Left forelimb (tissue), 1 donor: ENCODE results near the gene GAS2L2.
A peak's percentile ranks its signal among the peaks of the same experiment; 100 is the strongest.

Experiments used
- DNase-seq: peaks from one replicate; pipeline ENCODE4 v3.0.0-alpha.2; 2018; ENCODE audit warnings: low spot score

The GAS2L2 gene

DNA sequence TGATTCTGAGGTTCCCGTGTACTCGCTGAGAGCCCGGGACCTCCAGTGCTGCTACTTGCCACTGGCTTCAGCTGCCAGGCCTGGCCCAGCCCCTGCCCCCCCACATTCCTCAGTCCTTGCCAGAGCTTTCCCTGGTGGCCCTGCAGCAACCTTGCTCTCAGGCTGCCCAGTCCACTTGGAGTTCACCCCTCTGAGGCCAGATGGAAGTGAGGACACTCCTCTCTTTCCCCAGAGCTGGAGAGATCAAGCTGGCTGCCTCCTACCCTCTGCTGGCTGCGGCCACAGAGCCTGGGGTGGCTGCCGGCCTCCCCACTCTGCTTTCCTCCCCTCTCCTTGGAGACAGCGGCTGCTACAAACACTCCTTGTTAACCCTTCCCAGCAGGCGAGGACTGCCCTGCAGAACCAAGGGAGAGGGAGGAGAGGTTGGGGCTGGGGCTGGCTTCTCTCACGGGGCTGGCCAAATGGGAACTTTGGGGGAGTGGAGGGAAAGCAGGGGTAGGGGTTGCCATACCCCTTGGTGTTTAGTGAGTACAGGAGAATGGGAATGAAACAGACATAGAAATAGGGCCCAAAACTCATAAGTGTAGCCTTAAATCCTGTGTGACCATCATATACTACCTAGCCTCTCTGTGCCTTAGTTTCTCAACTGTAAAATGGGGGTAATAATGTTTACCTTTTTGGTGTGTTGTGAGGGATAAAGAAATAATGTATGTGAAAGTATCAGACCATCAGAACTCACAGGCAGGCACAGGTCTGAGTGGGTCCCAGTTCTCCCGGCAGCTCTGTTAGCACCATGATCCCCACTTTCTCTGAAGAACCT lies at the start of gene GAS2L2:
GAS2L2 (minus strand) TSS at position 295 of the 820 bp plus-strand sequence. CDS start 389 bp downstream, outside the sequence.
- no peak for DNase-seq

DNA sequence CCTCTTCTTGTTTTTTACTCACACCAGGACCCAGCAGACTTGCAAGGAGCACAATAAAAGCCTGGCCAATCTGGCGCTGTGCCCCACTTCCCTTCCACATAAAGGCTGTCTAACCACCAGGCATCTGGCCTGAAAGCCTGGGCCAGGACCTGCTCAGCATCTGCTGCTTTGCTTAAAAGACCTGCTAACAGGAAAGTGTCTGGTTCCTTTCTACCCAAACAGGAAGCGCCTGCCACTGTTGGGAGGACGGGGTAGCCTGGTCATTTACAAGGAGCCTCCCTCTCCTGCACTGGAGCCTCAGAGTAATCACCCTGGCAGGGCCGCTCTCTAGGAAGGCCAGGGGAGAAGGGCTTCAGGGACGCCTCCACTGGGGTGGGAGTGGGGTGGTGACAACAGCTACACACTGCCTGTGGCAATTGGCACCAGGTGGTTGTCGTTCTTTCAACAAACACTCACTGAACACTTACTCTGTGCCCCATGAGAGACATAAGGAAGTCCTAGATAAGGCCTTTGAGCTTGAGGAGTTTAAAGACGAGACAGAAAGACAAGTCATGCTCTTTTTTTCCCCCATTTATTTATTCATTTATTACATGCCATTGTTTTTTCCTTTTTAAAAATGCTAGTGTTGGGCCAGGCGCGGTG lies 48.7 kb upstream of the GAS2L2 start:
- no peak for DNase-seq

DNA sequence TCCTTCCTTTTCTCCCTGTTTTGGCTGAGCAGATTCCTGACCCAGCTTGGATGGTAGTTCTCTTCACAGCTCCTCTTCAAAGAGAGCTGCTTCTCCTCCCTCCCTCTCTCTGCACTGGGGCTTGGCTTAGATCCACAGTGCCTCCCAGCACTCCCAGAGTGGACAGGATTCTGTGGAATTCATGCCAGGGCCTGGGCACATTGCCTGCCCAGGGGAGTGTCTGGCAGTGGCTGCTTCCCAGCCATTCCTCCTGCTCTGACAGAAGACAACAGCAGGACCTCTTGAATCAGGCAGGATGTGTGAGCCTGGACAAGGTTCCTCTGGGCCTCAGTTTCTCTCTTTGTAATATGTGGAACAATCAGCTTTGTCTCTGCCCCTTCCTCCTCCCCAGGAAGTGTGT lies 46.9 kb upstream of the GAS2L2 start:
- peak; percentile 81 for DNase-seq

DNA sequence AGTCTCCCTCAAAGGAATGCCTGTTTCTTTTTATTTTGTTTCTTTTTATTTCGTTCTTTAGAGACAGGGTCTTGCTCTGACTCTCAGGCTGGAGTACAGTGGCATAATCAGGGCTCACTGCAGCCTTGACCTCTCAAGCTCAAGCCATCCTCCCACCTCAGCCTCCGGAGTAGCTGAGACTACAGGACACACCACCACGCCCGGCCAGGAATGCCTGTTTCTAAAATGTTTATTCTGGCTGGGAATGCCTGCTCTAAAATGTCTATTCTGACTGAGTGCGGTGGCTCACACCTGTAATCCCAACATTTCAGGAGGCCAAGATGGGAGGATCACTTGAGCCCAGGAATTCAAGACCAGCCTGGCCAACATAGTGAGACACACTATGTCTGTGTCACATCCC lies 44.9 kb upstream of the GAS2L2 start:
- no peak for DNase-seq

DNA sequence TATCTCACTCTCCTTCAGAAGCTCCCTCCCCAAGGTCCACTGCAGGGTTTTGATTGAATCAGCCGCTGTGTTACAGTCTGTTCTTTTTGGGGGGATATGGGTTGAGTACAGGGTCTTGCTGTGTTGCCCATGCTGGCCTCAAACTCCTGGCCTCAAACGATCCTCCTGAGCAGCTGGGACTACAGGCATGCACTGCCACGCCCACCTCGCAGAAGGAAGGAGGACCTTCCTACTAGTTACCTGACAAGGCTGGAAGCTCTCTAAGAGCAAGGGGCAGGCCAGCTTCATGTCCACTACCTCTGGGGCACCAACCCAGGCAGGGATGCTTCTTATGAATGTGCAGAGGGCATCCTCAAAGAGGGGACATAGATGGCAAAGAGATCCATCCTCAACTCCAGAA lies 44.3 kb upstream of the GAS2L2 start:
- DNase-seq: no peak

DNA sequence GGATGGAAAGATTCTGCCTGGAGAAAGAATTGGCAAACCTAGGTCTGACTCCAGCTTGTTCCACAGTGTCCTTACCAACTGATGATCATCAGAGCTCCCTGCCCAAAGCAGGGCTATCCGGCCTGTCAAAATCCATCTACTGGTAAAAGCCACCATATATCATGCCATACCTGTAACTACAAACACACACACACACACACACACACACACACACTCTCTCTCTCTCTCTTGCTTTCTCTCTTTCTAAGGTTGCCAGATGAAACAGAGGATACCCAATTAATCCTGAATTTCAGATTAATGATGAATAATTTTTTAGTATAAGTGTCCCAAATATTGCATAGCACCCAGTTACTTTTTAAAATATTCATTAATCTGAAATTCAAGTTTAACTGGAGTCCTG lies 43.9 kb upstream of the GAS2L2 start:
- DNase-seq: no peak

DNA sequence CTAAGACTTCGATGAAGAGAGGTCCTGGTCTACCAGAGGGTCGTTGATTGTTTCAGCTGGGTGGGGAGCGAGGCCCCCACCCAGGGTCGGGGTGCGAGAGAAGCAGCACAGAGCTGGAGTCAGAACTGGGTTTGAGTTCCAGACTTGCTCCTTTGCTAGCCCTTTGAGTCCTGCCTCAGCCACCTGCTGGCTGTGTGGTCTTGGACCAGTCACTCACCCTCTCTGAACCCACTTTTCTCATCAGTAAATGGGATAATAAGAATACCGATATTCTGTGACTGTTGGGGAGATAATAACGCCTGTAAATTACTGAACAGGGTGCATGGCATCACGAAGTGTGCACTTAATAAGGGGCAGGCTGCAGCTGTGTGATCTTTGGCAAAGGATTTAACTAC lies 42.8 kb upstream of the GAS2L2 start:
- no peak for DNase-seq

DNA sequence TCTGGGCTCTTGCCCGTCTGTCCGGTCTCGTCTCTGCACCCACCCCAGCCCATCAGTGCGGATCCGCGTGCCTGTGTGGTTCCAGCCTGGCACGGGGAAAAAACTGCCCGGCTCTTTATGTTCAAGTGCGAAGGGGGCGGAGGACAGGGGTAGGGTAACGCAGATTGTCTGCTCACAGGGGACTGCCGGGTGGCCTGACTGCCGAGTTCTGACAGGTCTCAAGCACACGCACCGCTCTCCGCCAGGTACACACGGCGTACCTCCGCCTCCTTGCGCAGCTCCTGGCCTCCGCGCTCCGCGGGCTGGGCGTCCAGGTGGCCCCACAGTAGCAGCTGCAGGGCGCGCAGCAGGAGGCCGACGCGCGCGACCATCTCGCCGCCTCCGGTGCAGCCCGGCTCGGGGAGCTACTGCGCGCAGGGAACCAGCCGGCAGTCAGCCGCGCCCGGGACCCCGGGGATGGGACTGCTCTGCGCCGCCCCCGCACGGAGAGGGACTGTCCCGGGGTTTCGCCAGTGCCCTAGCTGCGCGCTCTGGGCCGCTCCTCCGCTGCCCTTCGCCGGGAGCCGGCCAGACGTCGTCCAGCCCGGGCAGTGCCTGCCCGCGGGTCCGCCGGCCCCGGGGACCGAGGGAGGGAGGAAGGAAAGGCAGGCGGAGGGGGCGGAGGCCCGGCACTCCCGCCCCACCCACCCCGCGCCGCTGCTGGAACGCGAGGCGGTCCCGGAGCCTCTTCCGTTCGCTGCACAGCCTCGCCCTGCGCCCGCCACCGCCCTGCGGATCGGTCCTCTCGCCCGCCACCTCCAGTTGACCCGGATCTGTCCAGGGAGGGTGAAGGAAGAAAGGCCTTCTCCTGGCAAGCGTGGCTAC lies 42.2 kb upstream of the GAS2L2 start, which contains the start of gene MMP28:
MMP28 (minus strand) TSS at position 635 of the 864 bp plus-strand sequence; CDS start at position 371, 264 bp downstream.
- DNase-seq: no peak

DNA sequence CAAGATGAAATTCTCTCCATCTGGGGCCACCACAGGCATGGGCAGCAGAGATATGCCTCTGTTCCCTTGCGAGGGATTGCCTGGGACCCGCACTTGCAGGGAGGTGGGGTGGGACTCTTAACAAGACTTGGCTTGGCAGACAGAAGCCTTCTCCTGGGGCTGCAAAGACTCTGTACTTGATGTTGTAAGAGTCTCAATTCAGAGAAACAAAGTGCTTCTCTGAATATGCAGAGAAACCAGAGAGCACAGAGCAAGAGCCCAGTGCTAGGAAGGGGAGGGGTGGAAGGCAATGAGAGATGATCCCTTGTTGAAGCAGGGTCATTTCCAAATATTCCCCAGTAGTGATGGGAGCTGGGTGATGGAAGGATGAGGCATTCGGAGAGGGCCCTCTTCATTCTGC lies 40.2 kb upstream of the GAS2L2 start:
- DNase-seq: no peak

DNA sequence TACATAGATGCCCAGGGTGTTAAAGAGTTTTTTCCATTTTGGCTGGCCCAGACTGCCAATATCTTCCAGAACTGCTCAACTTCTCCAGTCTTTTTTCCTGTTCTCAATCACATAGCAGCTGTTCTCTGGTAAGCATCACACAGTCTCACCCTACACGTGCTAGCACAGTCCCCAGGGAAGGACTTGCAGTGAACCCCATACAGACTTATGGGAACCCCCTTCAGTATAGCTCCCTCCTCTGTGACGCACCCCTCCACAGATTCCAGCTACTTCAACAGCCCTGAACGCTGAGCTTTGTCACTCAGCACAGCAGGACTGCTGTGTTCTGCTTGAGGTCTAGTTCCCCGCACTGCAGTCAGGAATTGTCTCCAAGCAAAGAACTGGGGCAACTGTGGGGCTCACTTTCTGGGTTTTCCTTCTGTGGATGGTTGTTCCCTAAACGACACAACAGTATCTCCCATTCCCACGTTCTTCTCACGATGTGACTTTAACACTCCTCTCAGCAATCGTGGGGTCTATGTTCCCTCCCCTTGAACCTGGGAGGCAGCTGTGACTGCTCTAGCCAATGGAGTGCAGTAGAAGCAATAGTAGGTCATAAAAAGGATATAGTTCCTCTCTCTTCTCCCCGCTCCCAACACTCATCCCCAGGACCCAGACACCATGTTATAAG lies 38.8 kb upstream of the GAS2L2 start:
- no peak for DNase-seq

DNA sequence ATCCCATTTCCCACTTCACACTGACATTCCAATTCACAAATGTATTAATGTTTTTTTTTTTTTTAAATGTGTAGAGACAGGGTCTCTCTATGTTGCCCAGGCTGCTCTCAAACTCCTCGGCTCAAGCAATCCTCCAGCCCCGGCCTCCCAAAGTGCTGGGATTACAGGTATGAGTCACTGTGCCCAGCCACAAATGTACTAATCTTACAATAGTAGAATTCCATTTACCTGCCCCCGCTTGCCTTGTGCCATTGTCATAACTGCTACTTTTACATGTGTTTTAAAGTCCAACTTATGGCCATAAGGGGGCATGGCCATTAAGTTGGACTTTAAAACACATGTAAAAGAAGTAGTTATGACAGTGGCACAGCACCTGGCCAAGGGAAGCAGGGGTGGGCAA lies 37.8 kb upstream of the GAS2L2 start:
- no peak for DNase-seq

DNA sequence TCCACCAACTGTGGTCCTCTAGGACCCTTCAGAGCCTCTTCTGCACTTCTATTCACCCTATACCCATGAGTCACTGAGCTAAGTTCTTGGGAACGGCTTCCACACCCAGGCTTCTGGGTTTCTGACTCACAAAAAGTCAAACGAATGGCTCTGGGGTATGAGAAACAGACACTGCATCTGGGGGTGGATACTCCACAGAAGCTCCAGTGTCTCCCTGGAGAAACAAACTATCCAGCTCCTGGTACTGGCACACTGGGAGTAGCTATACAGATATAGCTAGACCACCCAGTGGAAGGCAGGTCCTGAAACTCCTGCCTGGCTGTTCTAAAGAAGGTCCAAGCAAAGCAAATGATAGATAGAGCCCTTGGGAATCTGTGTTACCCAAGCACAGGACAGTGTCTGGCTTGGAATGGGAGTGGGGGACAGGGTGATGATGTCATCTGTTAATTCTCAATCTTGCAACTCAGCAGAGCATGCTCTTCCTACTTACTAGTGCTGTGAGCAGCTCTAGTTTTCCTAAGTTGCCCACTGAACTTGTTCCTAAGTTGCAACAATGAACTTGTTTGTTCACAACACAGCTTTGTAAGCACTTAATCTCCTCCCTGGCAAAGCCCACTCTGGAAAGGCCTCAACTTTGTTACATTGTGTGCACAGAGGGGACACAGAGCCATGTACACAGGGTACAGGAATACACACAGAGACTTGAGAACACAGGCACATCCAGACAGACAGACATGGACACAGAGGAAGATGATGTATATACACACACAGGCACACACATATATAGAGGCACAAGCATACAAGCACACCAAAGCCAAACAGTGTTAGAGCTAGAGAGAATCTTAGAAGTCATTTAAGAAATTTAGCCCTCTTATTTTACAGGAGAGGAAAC lies 35.7 kb upstream of the GAS2L2 start:
- DNase-seq: no peak

DNA sequence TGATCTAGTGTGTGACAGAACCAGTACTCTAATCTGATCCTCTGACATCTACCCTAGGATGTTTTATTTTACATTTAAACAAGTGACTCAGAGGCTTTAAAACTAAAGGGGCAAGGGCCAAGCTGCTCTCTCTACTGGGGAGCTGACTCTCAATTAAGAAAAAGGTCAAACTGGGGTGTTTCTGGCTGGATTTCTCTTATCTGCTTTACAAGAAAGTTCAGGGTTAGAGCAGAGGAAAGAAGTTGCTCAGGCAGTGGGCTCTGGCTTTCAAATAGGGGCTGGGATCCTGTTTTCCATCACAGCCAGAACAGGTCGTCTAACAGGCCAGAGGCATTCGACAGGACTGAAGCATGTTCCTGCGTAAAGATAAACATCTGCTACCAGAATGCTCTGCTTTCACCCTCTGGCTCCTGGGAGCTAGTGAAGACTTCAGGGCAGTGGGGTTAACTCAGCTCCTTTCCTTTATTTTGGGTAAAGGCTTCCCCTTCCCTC lies 33.9 kb upstream of the GAS2L2 start:
- no peak for DNase-seq

DNA sequence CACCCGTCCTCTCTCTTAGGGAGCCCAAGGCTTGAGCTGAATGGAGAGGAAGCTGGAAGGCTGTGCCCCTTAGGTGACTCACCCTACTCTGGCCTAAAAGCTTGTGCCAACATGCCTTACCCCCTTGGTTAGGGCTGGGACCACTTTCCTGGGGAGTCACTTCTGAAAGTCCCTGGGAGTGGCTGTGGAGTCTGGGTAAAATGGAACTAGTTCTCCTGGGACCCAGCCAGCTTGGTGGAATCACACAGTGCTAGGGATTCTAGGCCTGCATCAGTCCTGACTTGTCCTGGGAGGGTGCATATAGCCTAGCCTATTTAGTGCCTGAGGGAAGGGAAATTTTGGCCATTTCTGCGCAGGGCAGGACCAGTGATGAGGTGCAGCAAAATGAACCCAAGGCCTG lies 31.9 kb upstream of the GAS2L2 start:
- no peak for DNase-seq

DNA sequence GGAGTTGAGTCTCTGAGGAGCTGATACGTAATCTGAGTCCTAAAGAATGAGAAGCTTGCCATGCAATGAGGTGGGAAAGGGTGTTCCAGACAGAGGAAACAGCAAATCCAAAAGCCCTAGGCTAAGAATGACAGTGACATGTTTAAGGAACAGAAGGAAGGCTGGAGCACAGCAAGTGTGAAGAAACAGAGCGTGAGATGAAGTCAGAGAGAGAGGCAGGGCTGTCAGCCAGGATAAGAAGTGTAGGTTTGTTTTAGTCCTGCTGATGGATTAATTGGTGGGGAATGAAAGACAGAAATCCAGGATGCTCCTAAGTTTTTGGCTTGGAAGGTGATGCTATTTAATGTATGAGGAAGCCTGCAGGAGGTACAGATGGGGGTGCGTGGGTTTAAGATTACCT lies 27.9 kb upstream of the GAS2L2 start:
- DNase-seq: no peak

DNA sequence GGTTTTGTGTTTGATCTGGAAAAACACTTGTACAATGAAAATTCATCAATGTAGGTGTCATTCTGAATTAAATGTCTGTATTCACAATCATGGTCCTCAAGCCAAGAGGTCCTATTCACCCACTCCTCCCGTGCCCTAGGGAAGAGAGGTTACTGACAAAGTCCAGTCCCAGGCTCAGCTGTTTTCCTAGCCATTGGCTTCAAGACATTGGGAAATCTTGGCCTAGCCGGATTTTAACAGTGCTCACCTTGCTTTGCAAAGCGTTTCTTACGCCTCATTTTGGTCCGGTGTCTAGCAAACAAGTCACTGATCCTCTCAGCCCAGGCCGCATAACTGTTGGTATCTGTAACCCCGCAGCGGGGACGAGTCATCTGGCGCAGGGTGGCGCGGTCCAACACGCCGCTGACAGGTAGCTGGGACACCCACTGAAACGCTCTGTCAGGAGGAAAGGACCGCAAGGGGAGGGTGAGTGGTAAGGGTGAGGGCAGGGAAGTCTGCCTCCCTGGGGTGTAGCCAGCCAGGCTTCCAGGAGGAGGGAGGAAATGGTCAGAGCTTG lies 25.7 kb upstream of the GAS2L2 start:
- DNase-seq: no peak

DNA sequence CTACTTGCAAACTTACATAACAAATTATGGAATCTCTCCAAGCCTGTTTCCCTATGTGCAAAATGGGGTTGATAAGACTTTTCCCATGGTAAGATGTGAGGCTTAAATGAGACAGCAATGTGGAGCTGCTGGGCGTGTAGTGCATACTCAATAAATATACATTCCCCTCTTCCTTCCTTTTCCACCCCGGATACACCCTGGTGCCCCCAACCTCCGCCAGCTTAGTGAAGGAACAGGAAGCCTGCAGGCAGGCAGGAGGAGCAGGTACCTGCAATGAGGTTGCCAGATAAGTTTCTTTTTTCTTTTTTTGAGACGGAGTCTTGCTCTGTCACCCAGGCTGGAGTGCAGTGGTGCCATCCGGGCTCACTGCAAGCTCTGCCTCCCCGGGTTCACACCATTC lies 22.5 kb upstream of the GAS2L2 start:
- DNase-seq: no peak

DNA sequence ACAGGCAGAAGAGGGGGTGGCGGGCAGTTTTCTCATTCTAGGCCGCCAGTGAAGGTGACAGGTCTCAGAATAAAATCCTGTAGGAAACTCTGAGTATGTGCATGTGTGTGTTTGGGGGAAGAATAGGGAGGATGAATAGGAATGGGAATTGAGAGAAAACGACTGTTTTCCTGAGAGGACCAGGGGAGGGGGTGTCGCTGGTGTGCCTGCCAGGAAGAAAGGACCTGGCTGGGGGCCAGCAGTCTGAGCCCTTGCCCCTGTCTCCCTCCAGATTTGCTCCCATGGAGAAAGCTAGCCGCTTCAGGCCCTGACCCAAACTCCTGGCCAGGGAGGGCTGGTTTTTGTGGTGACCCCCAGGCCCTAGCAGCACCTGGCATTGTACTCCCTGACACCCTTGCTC lies 22.0 kb upstream of the GAS2L2 start:
- DNase-seq: no peak

DNA sequence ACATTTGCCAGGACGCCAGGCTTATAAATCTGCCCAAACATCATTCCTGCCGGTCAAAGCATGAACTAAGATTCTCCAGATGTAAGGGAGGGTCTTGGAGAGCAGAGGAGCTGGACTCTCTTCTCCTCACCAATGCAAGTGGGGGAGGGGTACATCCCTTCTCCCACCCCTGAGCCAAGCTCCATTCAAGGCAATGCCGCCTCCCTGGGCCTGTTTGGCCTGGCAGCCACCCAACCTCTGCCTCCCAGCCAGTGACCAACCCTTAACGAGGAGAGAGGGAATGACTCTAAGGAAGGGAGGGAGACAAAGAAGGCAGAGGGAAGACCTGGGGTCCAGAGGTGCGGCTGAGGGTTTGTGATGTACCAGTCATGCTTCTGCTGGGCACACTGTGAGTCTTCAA lies 21.5 kb upstream of the GAS2L2 start:
- DNase-seq: no peak

DNA sequence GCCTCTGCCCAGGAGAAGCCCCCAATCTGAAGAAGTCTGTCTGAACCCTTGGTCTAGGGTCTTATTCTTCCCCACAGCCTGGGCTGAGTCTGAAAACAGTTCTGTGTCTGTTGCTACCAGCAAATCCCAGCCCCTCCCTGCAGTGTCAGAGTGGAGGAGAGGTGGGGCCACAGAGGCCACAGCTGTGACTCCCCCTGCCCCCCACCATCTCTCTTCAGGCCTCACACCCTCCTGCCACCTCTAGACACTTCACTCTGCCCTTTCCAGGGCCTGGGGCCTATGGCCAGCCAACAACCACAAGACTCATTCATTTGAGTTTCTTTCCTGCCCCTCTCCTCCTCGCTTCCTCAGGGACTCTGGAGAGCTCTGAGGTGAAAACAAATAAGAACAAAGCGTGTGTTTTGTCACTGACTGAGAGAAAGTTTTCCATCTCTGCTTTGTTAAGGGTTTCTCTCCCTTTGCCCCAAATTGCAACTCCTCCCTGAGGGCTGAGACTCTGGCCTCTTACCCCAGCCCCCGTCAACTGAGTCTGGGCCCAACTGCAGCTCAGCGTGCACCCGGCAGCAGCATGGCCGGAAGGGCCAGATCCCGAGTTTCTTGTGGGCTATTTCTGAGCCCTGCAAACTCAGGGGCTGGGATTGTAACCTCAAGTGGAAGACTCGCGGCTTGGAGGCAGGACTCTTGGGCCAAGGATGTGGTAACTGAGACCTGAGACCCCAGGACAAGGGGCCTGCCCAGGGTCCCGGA lies 20.8 kb upstream of the GAS2L2 start:
- no peak for DNase-seq
